Measurements from ENCODE around the gene DGKI.

DNA sequence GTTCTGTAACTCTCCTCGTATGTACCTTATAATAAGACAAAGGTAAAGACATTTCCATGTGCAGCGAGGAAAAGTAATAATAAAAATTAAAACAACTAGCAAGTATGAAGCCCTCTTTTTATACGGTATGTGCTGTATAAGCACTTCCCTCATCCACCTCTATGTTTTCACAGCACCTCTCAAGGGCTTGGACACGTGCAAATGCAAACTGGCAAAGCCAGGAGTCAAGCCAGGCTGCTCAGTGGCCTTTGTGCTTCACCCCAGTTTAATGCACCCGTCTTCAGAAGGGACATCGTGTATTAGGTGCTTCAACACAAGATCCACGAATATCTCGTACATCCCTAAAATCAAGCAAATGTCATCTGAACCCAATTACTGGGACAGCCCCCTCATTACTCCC is 1.3 kb upstream of the DGKI start:
- TF ChIP-seq, protein P1, sequence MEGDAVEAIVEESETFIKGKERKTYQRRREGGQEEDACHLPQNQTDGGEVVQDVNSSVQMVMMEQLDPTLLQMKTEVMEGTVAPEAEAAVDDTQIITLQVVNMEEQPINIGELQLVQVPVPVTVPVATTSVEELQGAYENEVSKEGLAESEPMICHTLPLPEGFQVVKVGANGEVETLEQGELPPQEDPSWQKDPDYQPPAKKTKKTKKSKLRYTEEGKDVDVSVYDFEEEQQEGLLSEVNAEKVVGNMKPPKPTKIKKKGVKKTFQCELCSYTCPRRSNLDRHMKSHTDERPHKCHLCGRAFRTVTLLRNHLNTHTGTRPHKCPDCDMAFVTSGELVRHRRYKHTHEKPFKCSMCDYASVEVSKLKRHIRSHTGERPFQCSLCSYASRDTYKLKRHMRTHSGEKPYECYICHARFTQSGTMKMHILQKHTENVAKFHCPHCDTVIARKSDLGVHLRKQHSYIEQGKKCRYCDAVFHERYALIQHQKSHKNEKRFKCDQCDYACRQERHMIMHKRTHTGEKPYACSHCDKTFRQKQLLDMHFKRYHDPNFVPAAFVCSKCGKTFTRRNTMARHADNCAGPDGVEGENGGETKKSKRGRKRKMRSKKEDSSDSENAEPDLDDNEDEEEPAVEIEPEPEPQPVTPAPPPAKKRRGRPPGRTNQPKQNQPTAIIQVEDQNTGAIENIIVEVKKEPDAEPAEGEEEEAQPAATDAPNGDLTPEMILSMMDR (conservative IDR thresholded peaks at IDR 0.05 in 1 of 2, IDR thresholded peaks at IDR 0.05 in 1 of 2; ENCODE audit: low read depth in 1 of 2, low read length in 2 of 2): no peak
- TF ChIP-seq EZH2 (IDR thresholded peaks at IDR 0.05; ENCODE audit: low read length, missing control alignments): no peak
